MM.1S (cell line): ENCODE results near the gene CLEC16A.

Experiments
- DNase-seq: peaks from one replicate; pipeline ENCODE4 v3.0.0-alpha.2; 2015
- H2AFZ ChIP-seq: fragments of 300-600 bp; sonication (generic); 2 replicates; pipeline ENCODE4 v1.6.0; 2016; ENCODE audit warnings: antibody characterized with exemption, low read length
- H3F3A ChIP-seq: fragments of 300-600 bp; sonication (generic); 2 replicates; pipeline ENCODE4 v1.6.1; 2016; ENCODE audit warnings: mild to moderate bottlenecking, antibody characterized with exemption, low read length, moderate library complexity, mixed read lengths; ENCODE audit not compliant: insufficient read depth
- H3K27ac ChIP-seq: fragments of 300-600 bp; sonication (generic); 2 replicates; pipeline ENCODE4 v1.5.1; 2016; ENCODE audit warnings: mild to moderate bottlenecking, low read length
- H3K27me3 ChIP-seq: fragments of 300-600 bp; sonication (generic); replicated peaks from 2 replicates; pipeline ENCODE4 v1.6.0; 2016; ENCODE audit warnings: low read length; ENCODE audit not compliant: insufficient read depth
- H3K36me3 ChIP-seq: fragments of 300-600 bp; sonication (generic); replicated peaks from 2 replicates; pipeline ENCODE4 v1.6.1; 2016; ENCODE audit warnings: mild to moderate bottlenecking, low read length, mixed read lengths; ENCODE audit not compliant: insufficient read depth
- H3K4me1 ChIP-seq: fragments of 300-600 bp; sonication (generic); 2 replicates; pipeline ENCODE4 v1.6.1; 2016; ENCODE audit warnings: low read length, mixed read lengths
- H3K4me2 ChIP-seq: fragments of 300-600 bp; sonication (generic); 2 replicates; pipeline ENCODE4 v1.6.0; 2016; ENCODE audit warnings: low read depth, low read length
- H3K4me3 ChIP-seq: fragments of 300-600 bp; sonication (generic); 2 replicates; pipeline ENCODE4 v1.5.1; 2016; ENCODE audit warnings: low read length, mixed read lengths
- H3K79me2 ChIP-seq: fragments of 300-600 bp; sonication (generic); 2 replicates; pipeline ENCODE4 v1.6.1; 2016; ENCODE audit warnings: mixed run types, low read length, mixed read lengths
- H3K9ac ChIP-seq: fragments of 300-600 bp; sonication (generic); 2 replicates; pipeline ENCODE4 v1.6.1; 2016; ENCODE audit warnings: low read length, mixed read lengths
- H3K9me2 ChIP-seq: fragments of 300-600 bp; sonication (generic); replicated peaks from 2 replicates; pipeline ENCODE4 v1.6.1; 2016; ENCODE audit warnings: mild to moderate bottlenecking, low read length, mixed read lengths; ENCODE audit not compliant: insufficient read depth
- H3K9me3 ChIP-seq: fragments of 300-600 bp; sonication (generic); replicated peaks from 2 replicates; pipeline ENCODE4 v1.6.1; 2016; ENCODE audit warnings: mild to moderate bottlenecking, low read length, mixed read lengths; ENCODE audit not compliant: insufficient read depth
- H4K20me1 ChIP-seq: fragments of 300-600 bp; sonication (generic); 2 replicates; pipeline ENCODE4 v1.6.1; 2016; ENCODE audit warnings: mild to moderate bottlenecking, low read length, moderate library complexity, mixed read lengths; ENCODE audit not compliant: insufficient read depth
- CTCF ChIP-seq: fragments of 300-600 bp; sonication (generic); IDR thresholded peaks from 2 replicates; pipeline ENCODE4 v1.5.1; 2016; ENCODE audit warnings: antibody characterized with exemption, low read length, mixed read lengths
- EZH2 ChIP-seq: fragments of 300-600 bp; sonication (generic); optimal IDR thresholded peaks from 2 replicates; pipeline ENCODE3; 2017; ENCODE audit warnings: low read depth, mild to moderate bottlenecking, antibody characterized with exemption, low read length, mixed read lengths
- EZH2phosphoT487 ChIP-seq: fragments of 300-600 bp; sonication (generic); IDR thresholded peaks from 2 replicates; pipeline ENCODE4 v1.6.1; 2018; ENCODE audit warnings: antibody characterized with exemption, low read length

CLEC16A gene

GRCh38 chr16:11155284-11155806 lies 211.0 kb downstream of the CLEC16A start:
- no peaks in the 10 kb centered on the region for H3K9me3 ChIP-seq
- TF ChIP-seq EZH2phosphoT487 (no peak), CTCF (no peak), EZH2 (no peak)
- no peak overlapping the region for H3K4me3 ChIP-seq
- H3K27me3 ChIP-seq: no peaks in the 10 kb centered on the region
- H3K27ac ChIP-seq: no peak overlapping the region
- no peaks in the 10 kb centered on the region for H3K4me1 ChIP-seq
- H4K20me1 ChIP-seq: no peaks in the 10 kb centered on the region
- H3K9me2 ChIP-seq: no peaks in the 10 kb centered on the region
- no peak overlapping the region for H3K4me2 ChIP-seq
- DNase-seq: no peak
- no peak overlapping the region for H2AFZ ChIP-seq
- no peaks in the 10 kb centered on the region for H3K79me2 ChIP-seq
- no peak overlapping the region for H3K9ac ChIP-seq
- no peaks in the 10 kb centered on the region for H3F3A ChIP-seq
- no peaks in the 10 kb centered on the region for H3K36me3 ChIP-seq

- Histone ChIP-seq H3K9me3 (no peaks in the 10 kb centered on the region), H2AFZ (no peak overlapping the region), H3F3A (no peaks in the 10 kb centered on the region), H3K4me2 (no peak overlapping the region), H4K20me1 (no peaks in the 10 kb centered on the region), H3K36me3 (no peaks in the 10 kb centered on the region), H3K4me3 (no peak overlapping the region), H3K4me1 (no peaks in the 10 kb centered on the region), H3K27ac (no peak overlapping the region), H3K9ac (no peak overlapping the region), H3K27me3 (no peaks in the 10 kb centered on the region), H3K79me2 (no peaks in the 10 kb centered on the region), H3K9me2 (no peaks in the 10 kb centered on the region)
- TF ChIP-seq EZH2: no peak
- no peak for TF ChIP-seq EZH2phosphoT487
- TF ChIP-seq CTCF: no peak
- DNase-seq: no peak
Observed at GRCh38 chr16:11156401-11156800, 212.0 kb downstream of the CLEC16A start.

GRCh38 chr16:11157143-11157542 lies 212.8 kb downstream of the CLEC16A start:
- Histone ChIP-seq H3K27me3 (no peaks in the 10 kb centered on the region), H4K20me1 (no peaks in the 10 kb centered on the region), H3K9ac (no peak overlapping the region), H3K36me3 (no peaks in the 10 kb centered on the region), H3K9me3 (no peaks in the 10 kb centered on the region), H3K27ac (no peak overlapping the region), H3K4me3 (no peak overlapping the region), H3K4me2 (no peak overlapping the region), H3K9me2 (no peaks in the 10 kb centered on the region), H3F3A (no peaks in the 10 kb centered on the region), H2AFZ (no peak overlapping the region), H3K4me1 (no peaks in the 10 kb centered on the region), H3K79me2 (no peaks in the 10 kb centered on the region)
- TF ChIP-seq EZH2phosphoT487 (no peak), CTCF (no peak), EZH2 (no peak)
- no peak for DNase-seq
